ENCODE measurements around the gene ALDH16A1.

Gene ALDH16A1

GRCh38 chr19:49473868-49474541 is 21.0 kb downstream of the ALDH16A1 start, which contains the start of gene FLT3LG:
TSS of gene FLT3LG (plus strand) at chr19:49474215. CDS start at chr19:49474640, 425 bp downstream.
- peak; percentile 70 for DNase-seq (ENCODE audit: low read depth)
- peak within 1 kb of the TSS; percentile 58 for H3K4me3 ChIP-seq (ENCODE audit: low read depth, low read length)
- TF ChIP-seq CTCF (IDR thresholded peaks at IDR 0.05; ENCODE audit: low read depth, low read length, missing control alignments): peak; percentile 96

GRCh38 chr19:49474542-49474924 is 21.5 kb downstream of the ALDH16A1 start:
- TF ChIP-seq CTCF (IDR thresholded peaks at IDR 0.05; ENCODE audit: low read depth, low read length, missing control alignments): no peak
- peak overlapping the region; percentile 58 for H3K4me3 ChIP-seq (ENCODE audit: low read depth, low read length)
- DNase-seq (ENCODE audit: low read depth): no peak

- DNase-seq (ENCODE audit: low read depth): no peak
- H3K4me3 ChIP-seq (ENCODE audit: low read depth, low read length): no peak overlapping the region
- no peak for TF ChIP-seq CTCF (IDR thresholded peaks at IDR 0.05; ENCODE audit: low read depth, low read length, missing control alignments)
Observed at GRCh38 chr19:49475191-49475917, 22.3 kb downstream of the ALDH16A1 start.

- peak; percentile 64 for TF ChIP-seq CTCF (IDR thresholded peaks at IDR 0.05; ENCODE audit: low read depth, low read length, missing control alignments)
- no peak for DNase-seq (ENCODE audit: low read depth)
- no peak overlapping the region for H3K4me3 ChIP-seq (ENCODE audit: low read depth, low read length)
Observed at GRCh38 chr19:49475995-49476880, 23.2 kb downstream of the ALDH16A1 start.

GRCh38 chr19:49479975-49480628 is 27.1 kb downstream of the ALDH16A1 start:
- no peak for TF ChIP-seq CTCF (IDR thresholded peaks at IDR 0.05; ENCODE audit: low read depth, low read length, missing control alignments)
- no peak overlapping the region for H3K4me3 ChIP-seq (ENCODE audit: low read depth, low read length)
- DNase-seq (ENCODE audit: low read depth): no peak

GRCh38 chr19:49481020-49481683 is 28.1 kb downstream of the ALDH16A1 start:
- TF ChIP-seq CTCF (IDR thresholded peaks at IDR 0.05; ENCODE audit: low read depth, low read length, missing control alignments): no peak
- DNase-seq (ENCODE audit: low read depth): no peak

More at GRCh38 chr19:49481020-49481683, 28.1 kb downstream of the ALDH16A1 start:
- no peak overlapping the region for H3K4me3 ChIP-seq (ENCODE audit: low read depth, low read length)
